Psoas muscle (tissue), 8 donors: ENCODE measurements around the gene LCNL1. TPM values are rescaled to one million over a fixed set of nuclear protein-coding genes. Genes with fewer than 3 reads are reported as not detected.

Experiments
- ATAC-seq, 4 donors: fragments of 200-7000 bp; cut with Tn5 transposase; one replicate each; pipeline ENCODE4 v1.9.1; 2020; ENCODE audit warnings: moderate library complexity in 3 of 4, mild to moderate bottlenecking in 2 of 4
- DNase-seq, 2 donors: peaks; one replicate each; pipeline ENCODE4 v3.0.0-alpha.2; 2020
- H3K27ac ChIP-seq: fragments of 200-600 bp; one replicate; pipeline ENCODE4 v1.8.0; 2022
- H3K27me3 ChIP-seq, 3 donors: fragments of 200-600 bp in 1 of 3; one replicate each; pipeline versions ENCODE4 v1.6.1 to v1.8.0; 2013 to 2022; ENCODE audit warnings: low read length in 2 of 3, mild to moderate bottlenecking in 2 of 3, moderate library complexity in 1 of 3; ENCODE audit not compliant: insufficient read depth in 3 of 3
- H3K36me3 ChIP-seq, 2 donors: fragments of 200-600 bp in 1 of 2; one replicate each; pipeline versions ENCODE4 v1.6.1 to v1.8.0; 2013 to 2022; ENCODE audit warnings: low read depth in 1 of 2, mild to moderate bottlenecking in 1 of 2, moderate library complexity in 1 of 2; ENCODE audit not compliant: insufficient read depth in 1 of 2
- H3K4me1 ChIP-seq: fragments of 200-600 bp; one replicate; pipeline ENCODE4 v1.8.0; 2022
- H3K4me3 ChIP-seq: fragments of 200-600 bp; one replicate; pipeline ENCODE4 v1.8.0; 2022; ENCODE audit warnings: mild to moderate bottlenecking
- H3K9me3 ChIP-seq: fragments of 200-600 bp; one replicate; pipeline ENCODE4 v1.8.0; 2022
- CTCF ChIP-seq: fragments of 200-600 bp; IDR thresholded peaks from one replicate; pipeline ENCODE4 v1.8.0; 2022; ENCODE audit warnings: antibody characterized with exemption
- WGBS, 3 donors: extraction: QIAGEN DNeasy Blood & Tissue Kit; methylation state at CpG; one replicate each; pipeline versions ENCODE4 v1.1.6 to v1.1.7; 2013; 5-methylcytosine and 5-hydroxymethylcytosine counted together
- intact Hi-C, 2 donors: fragments of 100-400 bp; cut with DNase I; formaldehyde crosslinking; loops; one replicate each; pipeline versions ENCODE4 v1.11.0 to v1.14.2; 2022
- polyA plus RNA-seq, 3 donors: library from polyadenylated mRNA; stranded (reverse); fragments of 200-250 nt; gene quantifications; one replicate each; pipeline ENCODE4 v1.2.3, GENCODE V29; 2013
- total RNA-seq, 4 donors: library from RNA; stranded (reverse); fragmentation: NEBNext Ultra II Directional in 2 of 4; extraction: Animal tissue kit (Norgen Biotek cat#: 25700) in 2 of 4; gene quantifications; one replicate each; pipeline versions ENCODE4 v1.2.1 to v1.2.4, GENCODE V29; 2021 to 2023
- donor health status: healthy with polysubstance abuse.
- donor health status: DM: no; HTN: no; CAD: no; lungs with moderate emphysema.
- donor health status: Bipolar disorder and iron deficiency.
- donor health status: healthy.
- donor health status: DM: yes; HTN: yes; CAD: no.
- donor health status: DM: no; HTN: no; CAD: no.
- donor health status: DM: no; HTN: no; CAD: no.
- donor health status: DM: yes; HTN: yes; CAD: no.

The LCNL1 gene
- total and polyA plus RNA-seq, 7 donors = 0.04 to 0.79 (median 0.14) TPM

GRCh38 chr9:136983656-136984314, 992 bp downstream of the LCNL1 start:
- Histone ChIP-seq H3K9me3 (no peaks in the 10 kb centered on the region), H3K36me3 (no peaks in the 10 kb centered on the region), H3K27ac (no peak overlapping the region), H3K4me3 (no peak overlapping the region), H3K4me1 (no peaks in the 10 kb centered on the region), H3K27me3 (peaks cover 0 to 40% (median 16%) of the 10 kb centered on the region in 3 donors)
- TF ChIP-seq CTCF = no peak
- DNase-seq (no peak), ATAC-seq (no peak)
- 64 to 78% (median 75%) methylated on average over 11 of the region's 11 CpGs for WGBS, 3 donors
- intact Hi-C loops = no loop called here

- no peak overlapping the region for H3K4me3 ChIP-seq
- H3K36me3 ChIP-seq = no peaks in the 10 kb centered on the region
- no peaks in the 10 kb centered on the region for H3K4me1 ChIP-seq
- no peak for DNase-seq
- no peak for TF ChIP-seq CTCF
- 47 to 56% (median 47%) methylated on average over 23 to 29 of the region's 29 CpGs for WGBS, 3 donors
- no peak for ATAC-seq
- intact Hi-C loops = no loop called here
- peaks cover 0 to 40% (median 16%) of the 10 kb centered on the region in 3 donors for H3K27me3 ChIP-seq
- H3K27ac ChIP-seq = no peak overlapping the region
- H3K9me3 ChIP-seq = no peaks in the 10 kb centered on the region
Measured at GRCh38 chr9:136984464-136985026, 1.8 kb downstream of the LCNL1 start.

GRCh38 chr9:136985027-136985602, 2.3 kb downstream of the LCNL1 start:
- H3K36me3 ChIP-seq = no peaks in the 10 kb centered on the region
- intact Hi-C loops = no loop called here
- no peak for TF ChIP-seq CTCF
- no peaks in the 10 kb centered on the region for H3K4me1 ChIP-seq
- 8 to 16% (median 12%) methylated on average over 40 to 48 of the region's 48 CpGs for WGBS, 3 donors
- H3K27me3 ChIP-seq = peaks cover 0 to 40% (median 14%) of the 10 kb centered on the region in 3 donors
- H3K27ac ChIP-seq = no peak overlapping the region
- ATAC-seq (peak in 2 of 4 donors; percentile 18 to 36), DNase-seq (no peak)
- no peaks in the 10 kb centered on the region for H3K9me3 ChIP-seq
- H3K4me3 ChIP-seq = no peak overlapping the region

- Histone ChIP-seq H3K4me3 (no peak overlapping the region), H3K27me3 (peaks cover 0 to 39% (median 14%) of the 10 kb centered on the region in 3 donors), H3K27ac (no peak overlapping the region), H3K9me3 (no peaks in the 10 kb centered on the region), H3K4me1 (no peaks in the 10 kb centered on the region), H3K36me3 (no peaks in the 10 kb centered on the region)
- DNase-seq = no peak
- no peak for ATAC-seq
- TF ChIP-seq CTCF = no peak
- intact Hi-C loops = no loop called here
- WGBS, 3 donors = 26 to 29% (median 27%) methylated on average over 21 to 33 of the region's 33 CpGs
Measured at GRCh38 chr9:136985853-136986252, 3.1 kb downstream of the LCNL1 start.
